Skeletal muscle tissue (tissue), 4 donors: ENCODE results near the gene NOTCH1. TPM values are rescaled to one million over a fixed set of nuclear protein-coding genes. Genes with fewer than 3 reads are reported as not detected.

Experiments
- H3K27ac ChIP-seq: one replicate; pipeline ENCODE4 v1.7.0; 2013; ENCODE audit warnings: mild to moderate bottlenecking, low read depth, low read length, inconsistent platforms
- H3K27me3 ChIP-seq, 3 donors: one replicate each; pipeline ENCODE4 v1.7.0; 2013; ENCODE audit warnings: low read length in 3 of 3; ENCODE audit not compliant: control insufficient read depth in 3 of 3, insufficient read depth in 3 of 3
- H3K36me3 ChIP-seq, 3 donors: one replicate each; pipeline ENCODE4 v1.7.0; 2013; ENCODE audit warnings: low read length in 3 of 3; ENCODE audit not compliant: control insufficient read depth in 3 of 3, insufficient read depth in 3 of 3
- H3K4me1 ChIP-seq, 3 donors: one replicate each; pipeline ENCODE4 v1.7.0; 2013; ENCODE audit warnings: low read length in 3 of 3, mild to moderate bottlenecking in 3 of 3; ENCODE audit not compliant: control insufficient read depth in 3 of 3, insufficient read depth in 3 of 3
- H3K4me3 ChIP-seq, 3 donors: one replicate each; pipeline ENCODE4 v1.7.0; 2013; ENCODE audit warnings: low read length in 3 of 3
- H3K9ac ChIP-seq, 3 donors: one replicate each; pipeline ENCODE4 v1.7.0; 2013; ENCODE audit warnings: low read length in 3 of 3, mild to moderate bottlenecking in 3 of 3, moderate library complexity in 2 of 3, low read depth in 1 of 3
- H3K9me3 ChIP-seq, 3 donors: one replicate each; pipeline ENCODE4 v1.7.0; 2013; ENCODE audit warnings: low read length in 3 of 3; ENCODE audit not compliant: control insufficient read depth in 3 of 3
- total RNA-seq: library from RNA; depleted of rRNA; stranded (reverse); fragments of >200 nt; gene quantifications from one replicate; pipeline ENCODE4 v1.2.3, GENCODE V29; 2014
- donor health status: Osteomylitis.

NOTCH1 gene
- total RNA-seq, 1 donor from 2014 or later = 69.4 TPM

DNA sequence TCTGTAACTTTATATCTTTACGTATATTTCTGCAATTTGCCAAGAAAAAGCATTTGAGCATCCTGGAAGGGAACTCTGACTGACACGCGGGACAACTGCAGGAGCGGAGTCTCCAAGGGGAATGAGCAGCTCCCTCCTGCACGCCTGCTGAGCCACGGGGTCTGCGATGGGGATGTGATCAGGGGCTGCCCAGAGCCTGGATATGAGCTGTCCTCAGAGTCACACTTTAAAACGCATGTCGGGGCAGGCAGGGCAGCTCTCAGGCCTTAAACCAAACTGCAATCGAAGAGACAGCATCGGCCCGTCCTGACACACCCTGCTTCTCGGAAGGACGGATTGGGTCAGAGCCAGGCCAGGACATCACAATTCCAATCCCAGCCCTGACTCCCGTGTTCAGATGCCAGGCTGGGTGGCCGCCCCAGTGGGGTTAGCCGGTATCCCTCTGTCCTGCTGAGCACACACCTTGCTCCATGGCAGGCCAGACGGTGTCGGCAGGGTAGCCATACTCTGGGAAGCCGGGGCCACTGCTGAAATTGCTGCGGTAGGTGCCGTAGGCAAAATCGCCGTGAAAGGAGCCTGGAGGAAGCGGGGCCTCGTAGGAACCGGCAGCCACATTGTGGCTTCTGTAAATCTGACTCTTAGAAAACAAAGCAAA, 80.2 kb downstream of the NOTCH1 start:
- no peaks in the 10 kb centered on the region for H3K27me3 ChIP-seq
- H3K9ac ChIP-seq = no peak overlapping the region
- H3K9me3 ChIP-seq = no peaks in the 10 kb centered on the region
- H3K4me3 ChIP-seq = no peak overlapping the region
- no peaks in the 10 kb centered on the region for H3K4me1 ChIP-seq
- H3K36me3 ChIP-seq = peaks cover 76 to 93% (median 85%) of the 10 kb centered on the region in 3 donors
- no peak overlapping the region for H3K27ac ChIP-seq

DNA sequence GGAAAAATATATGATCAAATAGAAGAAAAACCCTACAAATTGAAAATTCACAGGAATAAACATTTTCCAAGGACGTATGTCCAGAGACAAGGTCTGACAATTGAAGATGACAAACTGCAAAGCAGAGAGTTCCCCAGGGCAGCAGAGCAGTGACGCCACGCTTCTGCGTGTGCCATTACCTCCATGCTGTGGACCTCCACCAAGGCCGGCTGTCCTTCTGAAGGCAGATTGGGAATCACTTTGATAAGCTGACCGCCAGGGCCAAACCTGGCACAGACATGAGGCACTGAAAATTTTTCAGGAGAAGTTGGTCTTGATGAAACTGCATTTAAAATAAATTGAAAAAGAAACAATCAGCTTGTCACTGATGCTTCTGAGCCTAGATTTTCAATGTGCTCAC, 81.6 kb downstream of the NOTCH1 start:
- Histone ChIP-seq H3K27ac (no peak overlapping the region), H3K4me3 (no peak overlapping the region), H3K9ac (no peak overlapping the region), H3K36me3 (peaks cover 74 to 88% (median 81%) of the 10 kb centered on the region in 3 donors), H3K4me1 (no peaks in the 10 kb centered on the region), H3K27me3 (no peaks in the 10 kb centered on the region), H3K9me3 (no peaks in the 10 kb centered on the region)

DNA sequence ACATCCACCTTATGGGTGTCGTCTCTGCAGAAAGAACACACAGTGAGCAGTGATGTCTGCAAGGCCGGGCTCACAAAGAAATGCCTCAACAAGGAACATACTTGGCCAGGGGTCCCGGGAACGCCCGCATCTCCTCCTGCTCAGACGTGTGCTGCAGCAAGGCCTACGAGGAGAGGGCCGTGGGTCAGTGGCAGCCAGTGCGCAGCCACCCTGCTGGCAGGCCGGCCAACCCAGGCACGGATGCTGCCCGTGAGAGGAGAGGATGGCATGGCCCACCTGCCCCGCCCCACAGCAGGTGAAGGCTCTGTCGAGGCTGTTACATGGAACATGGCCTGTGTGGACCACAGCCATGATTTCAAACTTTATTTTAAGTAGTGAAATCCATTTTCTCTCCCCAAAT, 82.3 kb downstream of the NOTCH1 start:
- H3K4me3 ChIP-seq = no peak overlapping the region
- peaks cover 78 to 89% (median 84%) of the 10 kb centered on the region in 3 donors for H3K36me3 ChIP-seq
- H3K9me3 ChIP-seq = no peaks in the 10 kb centered on the region
- no peak overlapping the region for H3K27ac ChIP-seq
- no peaks in the 10 kb centered on the region for H3K27me3 ChIP-seq
- no peak overlapping the region for H3K9ac ChIP-seq
- H3K4me1 ChIP-seq = no peaks in the 10 kb centered on the region

DNA sequence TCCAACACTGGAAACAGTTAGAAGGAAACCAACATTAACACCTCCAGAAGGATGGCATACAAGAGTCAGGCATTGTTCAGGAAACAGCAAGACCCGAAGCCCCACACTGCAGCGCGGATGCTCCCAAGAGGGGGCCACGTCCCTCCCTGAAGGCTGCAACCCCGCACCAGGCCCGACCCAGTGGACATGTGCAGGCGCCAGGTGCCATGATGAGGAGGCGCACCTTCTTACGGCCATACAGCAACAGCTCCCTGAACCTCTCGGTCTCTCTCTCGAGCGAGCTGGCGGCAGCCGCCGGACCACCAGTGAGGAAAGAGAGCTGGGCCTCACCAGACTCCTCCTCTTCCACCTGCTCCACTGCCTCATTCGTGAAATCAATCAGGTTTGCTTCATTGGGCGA, 83.2 kb downstream of the NOTCH1 start:
- Histone ChIP-seq H3K4me1 (no peaks in the 10 kb centered on the region), H3K9me3 (no peaks in the 10 kb centered on the region), H3K9ac (no peak overlapping the region), H3K27ac (no peak overlapping the region), H3K4me3 (no peak overlapping the region), H3K36me3 (peaks cover 74 to 88% (median 81%) of the 10 kb centered on the region in 3 donors), H3K27me3 (no peaks in the 10 kb centered on the region)

DNA sequence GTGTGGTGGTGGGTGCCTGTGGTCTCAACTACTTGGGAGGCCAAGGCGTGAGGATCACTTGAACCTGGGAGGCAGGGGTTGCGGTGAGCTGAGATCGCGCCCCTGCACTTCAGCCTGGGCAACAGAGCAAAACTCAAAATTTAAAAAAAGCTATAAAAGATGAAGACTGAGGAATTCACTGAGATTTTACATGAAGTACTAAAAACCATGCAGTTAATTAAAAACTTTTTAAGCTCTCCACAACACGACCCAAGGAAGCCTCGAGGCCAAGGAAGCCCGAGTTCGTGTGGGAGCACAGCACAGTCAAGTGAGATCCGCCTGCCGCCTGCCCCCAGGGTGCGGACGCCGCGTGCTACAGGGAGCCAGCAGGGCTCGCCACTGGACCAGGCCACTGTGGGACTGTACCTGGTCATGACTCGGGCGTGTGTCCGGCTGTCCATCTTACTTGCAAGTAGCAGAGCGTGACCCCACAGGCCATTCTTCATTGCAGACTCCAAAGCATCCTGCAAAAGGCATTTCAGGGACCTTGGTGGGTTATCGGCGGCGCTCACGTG, 85.0 kb downstream of the NOTCH1 start:
- H3K9ac ChIP-seq = no peak overlapping the region
- H3K27ac ChIP-seq = no peak overlapping the region
- H3K4me1 ChIP-seq = no peaks in the 10 kb centered on the region
- H3K9me3 ChIP-seq = no peaks in the 10 kb centered on the region
- no peaks in the 10 kb centered on the region for H3K27me3 ChIP-seq
- peaks cover 77 to 88% (median 82%) of the 10 kb centered on the region in 3 donors for H3K36me3 ChIP-seq
- no peak overlapping the region for H3K4me3 ChIP-seq

DNA sequence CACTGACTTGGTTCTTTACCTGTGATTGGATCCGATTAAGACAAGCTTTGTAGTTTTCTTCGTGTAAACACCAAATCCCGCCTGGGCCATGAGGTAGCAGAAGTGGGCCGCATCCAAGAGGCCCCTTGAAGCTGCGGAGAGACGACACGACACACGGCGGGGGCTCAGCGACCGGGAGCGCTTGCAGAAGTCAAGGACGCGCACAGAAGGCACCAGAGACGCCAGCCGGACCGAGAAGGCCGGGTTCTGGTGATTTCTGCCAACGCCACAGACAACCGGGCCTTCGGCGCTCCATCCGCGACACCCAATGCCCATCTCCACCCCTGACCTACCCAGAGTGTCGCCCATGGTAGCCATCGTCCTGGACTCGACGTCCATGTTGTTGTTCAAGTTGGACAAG, 86.4 kb downstream of the NOTCH1 start:
- Histone ChIP-seq H3K27ac (no peak overlapping the region), H3K27me3 (no peaks in the 10 kb centered on the region), H3K9ac (no peak overlapping the region), H3K4me3 (no peak overlapping the region), H3K4me1 (no peaks in the 10 kb centered on the region), H3K9me3 (no peaks in the 10 kb centered on the region), H3K36me3 (peaks cover 80 to 88% (median 83%) of the 10 kb centered on the region in 3 donors)

DNA sequence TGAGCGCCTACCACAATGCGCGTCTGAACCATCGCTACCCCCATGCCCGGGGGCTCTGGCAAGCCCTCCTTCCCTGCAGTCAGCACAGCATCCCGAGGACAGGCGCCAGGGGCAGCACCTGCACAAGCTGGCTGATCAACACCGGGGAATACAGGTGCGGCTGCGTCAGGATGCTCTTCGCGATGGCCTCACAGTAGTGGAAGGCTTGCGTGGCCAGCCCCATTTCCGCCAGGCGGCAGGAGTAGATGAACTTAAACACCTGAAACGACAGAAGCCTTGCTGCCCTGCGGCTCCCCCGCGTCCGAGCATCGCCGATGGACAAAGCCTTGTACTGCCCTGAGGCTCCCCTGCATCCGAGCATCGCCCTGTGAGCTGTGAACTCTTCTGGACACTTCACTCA, 88.5 kb downstream of the NOTCH1 start:
- H3K4me1 ChIP-seq = no peaks in the 10 kb centered on the region
- no peaks in the 10 kb centered on the region for H3K27me3 ChIP-seq
- no peak overlapping the region for H3K27ac ChIP-seq
- no peak overlapping the region for H3K9ac ChIP-seq
- H3K4me3 ChIP-seq = no peak overlapping the region
- peaks cover 73 to 79% (median 75%) of the 10 kb centered on the region in 3 donors for H3K36me3 ChIP-seq
- no peaks in the 10 kb centered on the region for H3K9me3 ChIP-seq

DNA sequence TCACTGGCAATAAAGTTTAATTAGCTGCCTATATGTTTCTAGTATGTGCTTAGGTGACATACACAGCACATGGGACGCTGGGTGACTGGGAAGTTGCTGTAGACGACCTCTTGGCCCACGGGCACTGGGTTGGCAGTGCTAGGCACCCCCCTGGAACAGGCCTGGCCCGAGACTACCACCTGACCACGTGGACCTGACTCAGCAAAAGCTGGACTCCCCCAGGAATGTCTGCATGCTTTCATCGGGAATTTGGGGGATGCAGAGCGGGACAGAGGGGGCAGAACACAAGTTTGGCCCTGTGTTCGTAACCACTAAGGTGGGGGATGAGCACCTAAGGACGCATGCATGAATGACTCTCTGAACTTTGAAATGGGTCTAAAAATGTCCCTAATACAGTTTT, 89.6 kb downstream of the NOTCH1 start:
- Histone ChIP-seq H3K9ac (no peak overlapping the region), H3K4me3 (no peak overlapping the region), H3K36me3 (peaks cover 71 to 77% (median 77%) of the 10 kb centered on the region in 3 donors), H3K27me3 (no peaks in the 10 kb centered on the region), H3K9me3 (no peaks in the 10 kb centered on the region), H3K4me1 (no peaks in the 10 kb centered on the region), H3K27ac (no peak overlapping the region)

DNA sequence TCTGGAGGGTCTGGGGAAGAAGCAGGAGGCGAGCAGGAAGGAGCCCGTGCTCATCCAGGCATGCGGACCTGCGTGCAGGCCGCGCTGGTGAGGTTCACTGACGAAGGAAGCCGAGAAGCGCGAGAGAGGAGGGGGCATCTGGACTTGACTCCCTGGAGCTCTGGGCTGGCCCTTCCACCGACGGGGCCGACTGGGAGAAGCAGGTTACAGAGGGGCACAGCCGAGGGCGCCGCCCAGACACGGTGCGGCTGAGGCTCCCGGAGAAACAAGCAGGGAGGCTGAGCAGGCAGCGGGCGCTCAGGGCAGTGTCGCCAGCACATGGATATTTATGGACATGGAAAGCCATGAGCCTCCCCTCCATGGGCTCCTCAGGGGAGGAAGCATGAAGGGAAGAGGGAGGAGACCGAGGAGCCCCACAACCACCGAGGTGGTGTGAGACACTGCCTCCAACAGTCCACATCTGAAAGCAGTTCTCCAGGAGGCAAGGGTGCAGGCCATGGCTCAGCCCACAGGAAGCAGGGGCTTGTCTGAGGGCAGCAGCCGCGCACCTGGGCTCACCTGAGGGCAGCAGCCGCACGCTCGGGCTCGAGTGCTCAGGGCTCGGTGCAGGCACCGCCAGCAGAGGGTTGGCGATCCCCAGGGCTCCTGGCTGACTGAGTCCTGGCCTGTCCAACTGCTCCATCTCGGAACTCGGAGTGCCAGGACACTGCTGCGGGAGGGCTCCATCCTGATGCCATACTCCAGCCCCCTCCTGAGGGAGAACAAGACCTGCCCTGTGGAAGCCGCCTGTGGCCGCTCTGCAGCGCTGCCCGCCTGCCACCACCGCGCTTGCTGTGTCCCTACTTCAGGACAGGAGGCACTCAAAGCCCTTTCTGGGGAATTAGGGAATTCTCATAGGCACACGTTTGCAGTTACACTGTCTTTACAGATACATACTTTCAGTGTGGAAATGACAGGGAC, 90.5 kb downstream of the NOTCH1 start:
- Histone ChIP-seq H3K27ac (no peak overlapping the region), H3K9ac (no peak overlapping the region), H3K4me1 (no peaks in the 10 kb centered on the region), H3K27me3 (no peaks in the 10 kb centered on the region), H3K36me3 (peaks cover 74 to 80% (median 78%) of the 10 kb centered on the region in 3 donors), H3K4me3 (no peak overlapping the region), H3K9me3 (no peaks in the 10 kb centered on the region)
